ENCODE measurements around the gene CCDC68.

Gene CCDC68

GRCh38 chr18:54914816-54915215 is 44.4 kb downstream of the CCDC68 start:
- no peak for DNase-seq

GRCh38 chr18:54911551-54911950 is 47.7 kb downstream of the CCDC68 start:
- DNase-seq, result no peak

- DNase-seq, result no peak
Measured at GRCh38 chr18:54910161-54910919, 48.9 kb downstream of the CCDC68 start.

- DNase-seq, result no peak
Measured at GRCh38 chr18:54909538-54909937, 49.7 kb downstream of the CCDC68 start.

GRCh38 chr18:54906331-54907185 is 52.7 kb downstream of the CCDC68 start:
- DNase-seq, result no peak

- DNase-seq, result no peak
Measured at GRCh38 chr18:54905629-54906028, 53.6 kb downstream of the CCDC68 start.

GRCh38 chr18:54904581-54904980 is 54.7 kb downstream of the CCDC68 start:
- no peak for DNase-seq

GRCh38 chr18:54900290-54900689 is 59.0 kb downstream of the CCDC68 start:
- no peak for DNase-seq

- no peak for DNase-seq
Measured at GRCh38 chr18:54899500-54899899, 59.8 kb downstream of the CCDC68 start.

GRCh38 chr18:54888933-54889332 is 70.3 kb downstream of the CCDC68 start:
- no peak for DNase-seq

GRCh38 chr18:54888378-54888777 is 70.9 kb downstream of the CCDC68 start:
- DNase-seq, result no peak

GRCh38 chr18:54883816-54884604 is 75.3 kb downstream of the CCDC68 start:
- no peak for DNase-seq

GRCh38 chr18:54882318-54882717 is 76.9 kb downstream of the CCDC68 start:
- DNase-seq, result no peak

GRCh38 chr18:54881229-54881768 is 78.0 kb downstream of the CCDC68 start:
- no peak for DNase-seq

GRCh38 chr18:54880395-54881105 is 78.7 kb downstream of the CCDC68 start:
- DNase-seq, result no peak

- DNase-seq, result no peak
Measured at GRCh38 chr18:54879691-54880090, 79.6 kb downstream of the CCDC68 start.

- no peak for DNase-seq
Measured at GRCh38 chr18:54878659-54879358, 80.5 kb downstream of the CCDC68 start.

GRCh38 chr18:54878159-54878622 is 81.1 kb downstream of the CCDC68 start:
- DNase-seq, result no peak

- no peak for DNase-seq
Measured at GRCh38 chr18:54877076-54877475, 82.2 kb downstream of the CCDC68 start.

- DNase-seq, result no peak
Measured at GRCh38 chr18:54875063-54875462, 84.2 kb downstream of the CCDC68 start.

GRCh38 chr18:54873884-54874255 is 85.4 kb downstream of the CCDC68 start:
- no peak for DNase-seq

GRCh38 chr18:54872681-54873080 is 86.6 kb downstream of the CCDC68 start:
- DNase-seq, result no peak

Data from NCI-H1436 (cell line).